Esophagus muscularis mucosa (tissue), 4 donors: ENCODE results near the gene NKAIN4. TPM values are rescaled to one million over a fixed set of nuclear protein-coding genes. Genes with fewer than 3 reads are reported as not detected.

Source experiments
- DNase-seq: peaks from one replicate; pipeline ENCODE4 v3.0.0-alpha.2; 2017; ENCODE audit errors: extremely low spot score
- H3K27ac ChIP-seq, 4 donors: fragments of 200-600 bp; sonication (generic); replicated peaks in 1 of 4; 1 replicate in 3 of 4; 2 replicates in 1 of 4; pipeline ENCODE4 v1.5.1; 2016 to 2019; ENCODE audit warnings: mild to moderate bottlenecking in 1 of 4
- H3K27me3 ChIP-seq, 4 donors: fragments of 200-600 bp; sonication (generic); one replicate each; pipeline versions ENCODE4 v1.5.1 to v1.6.0; 2016 to 2019
- H3K36me3 ChIP-seq, 4 donors: fragments of 200-600 bp; sonication (generic); one replicate each; pipeline ENCODE4 v1.5.1; 2016 to 2019
- H3K4me1 ChIP-seq, 4 donors: fragments of 200-600 bp; sonication (generic); one replicate each; pipeline ENCODE4 v1.5.1; 2016 to 2019
- H3K4me3 ChIP-seq, 4 donors: fragments of 200-600 bp; sonication (generic); 1 replicate in 2 of 4; 2 replicates in 2 of 4; pipeline ENCODE4 v1.5.1; 2016 to 2019; ENCODE audit warnings: mild to moderate bottlenecking in 4 of 4, moderate library complexity in 1 of 4
- H3K9me3 ChIP-seq, 4 donors: fragments of 200-600 bp; sonication (generic); 1 replicate in 3 of 4; 2 replicates in 1 of 4; pipeline ENCODE4 v1.5.1; 2016 to 2019
- EP300 ChIP-seq: sonication (generic); formaldehyde crosslinking; IDR thresholded peaks from one replicate; pipeline ENCODE4 v1.6.1; 2017; ENCODE audit warnings: antibody characterized with exemption
- POLR2A ChIP-seq: fragments of 450-650 bp; IDR thresholded peaks from one replicate; pipeline ENCODE4 v1.6.1; 2017; ENCODE audit warnings: antibody characterized with exemption, moderate library complexity, mild to moderate bottlenecking, low read depth
- POLR2AphosphoS5 ChIP-seq, 2 donors: sonication (generic); formaldehyde crosslinking; IDR thresholded peaks; one replicate each; pipeline ENCODE4 v1.6.1; 2017; ENCODE audit warnings: antibody characterized with exemption in 2 of 2
- WGBS: methylation state at CpG from one replicate; pipeline ENCODE4 v1.1.5; 2018; 5-methylcytosine and 5-hydroxymethylcytosine counted together
- intact Hi-C: fragments of 100-400 bp; cut with DNase I; formaldehyde crosslinking; loops from one replicate; pipeline ENCODE4 v1.15.1; 2023
- total RNA-seq, 4 donors: library from RNA; depleted of rRNA; stranded (reverse); fragments of >200 nt; gene quantifications; one replicate each; pipeline versions ENCODE4 v1.1.0 to v1.2.1, GENCODE V29; 2016
- TF ChIP-seq, protein P1 (sequence below), 3 experiments: fragments of 200-600 bp in 2 of 3; fragments of 450-650 bp in 1 of 3; sonication (generic) in 2 of 3; IDR thresholded peaks; one replicate each; pipeline ENCODE4 v1.5.1; 2017 to 2019; ENCODE audit warnings: antibody characterized with exemption in 3 of 3, mild to moderate bottlenecking in 2 of 3, moderate library complexity in 1 of 3

NKAIN4 gene
- total RNA-seq, 4 donors from 2014 or later: 0.17 to 0.45 TPM; not detected in 2

- intact Hi-C loops: no loop called here
- peaks cover 0 to 42% (median 2%) of the 10 kb centered on the region in 4 donors for H3K27me3 ChIP-seq
- peaks cover 0 to 11% (median 3%) of the 10 kb centered on the region in 4 donors for H3K4me1 ChIP-seq
- no peak overlapping the region for H3K4me3 ChIP-seq
- no peaks in the 10 kb centered on the region for H3K9me3 ChIP-seq
- no peak overlapping the region for H3K27ac ChIP-seq
- no peak for DNase-seq
- WGBS: 80% methylated on average over 15 of the region's 17 CpGs
- peaks cover 20 to 43% (median 42%) of the 10 kb centered on the region in 4 donors for H3K36me3 ChIP-seq
- TF ChIP-seq, protein P1, sequence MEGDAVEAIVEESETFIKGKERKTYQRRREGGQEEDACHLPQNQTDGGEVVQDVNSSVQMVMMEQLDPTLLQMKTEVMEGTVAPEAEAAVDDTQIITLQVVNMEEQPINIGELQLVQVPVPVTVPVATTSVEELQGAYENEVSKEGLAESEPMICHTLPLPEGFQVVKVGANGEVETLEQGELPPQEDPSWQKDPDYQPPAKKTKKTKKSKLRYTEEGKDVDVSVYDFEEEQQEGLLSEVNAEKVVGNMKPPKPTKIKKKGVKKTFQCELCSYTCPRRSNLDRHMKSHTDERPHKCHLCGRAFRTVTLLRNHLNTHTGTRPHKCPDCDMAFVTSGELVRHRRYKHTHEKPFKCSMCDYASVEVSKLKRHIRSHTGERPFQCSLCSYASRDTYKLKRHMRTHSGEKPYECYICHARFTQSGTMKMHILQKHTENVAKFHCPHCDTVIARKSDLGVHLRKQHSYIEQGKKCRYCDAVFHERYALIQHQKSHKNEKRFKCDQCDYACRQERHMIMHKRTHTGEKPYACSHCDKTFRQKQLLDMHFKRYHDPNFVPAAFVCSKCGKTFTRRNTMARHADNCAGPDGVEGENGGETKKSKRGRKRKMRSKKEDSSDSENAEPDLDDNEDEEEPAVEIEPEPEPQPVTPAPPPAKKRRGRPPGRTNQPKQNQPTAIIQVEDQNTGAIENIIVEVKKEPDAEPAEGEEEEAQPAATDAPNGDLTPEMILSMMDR (IDR thresholded peaks at IDR 0.05): no peak
These were observed 35.9 kb upstream of the NKAIN4 start for GRCh38 chr20:63290136-63290676.

DNA sequence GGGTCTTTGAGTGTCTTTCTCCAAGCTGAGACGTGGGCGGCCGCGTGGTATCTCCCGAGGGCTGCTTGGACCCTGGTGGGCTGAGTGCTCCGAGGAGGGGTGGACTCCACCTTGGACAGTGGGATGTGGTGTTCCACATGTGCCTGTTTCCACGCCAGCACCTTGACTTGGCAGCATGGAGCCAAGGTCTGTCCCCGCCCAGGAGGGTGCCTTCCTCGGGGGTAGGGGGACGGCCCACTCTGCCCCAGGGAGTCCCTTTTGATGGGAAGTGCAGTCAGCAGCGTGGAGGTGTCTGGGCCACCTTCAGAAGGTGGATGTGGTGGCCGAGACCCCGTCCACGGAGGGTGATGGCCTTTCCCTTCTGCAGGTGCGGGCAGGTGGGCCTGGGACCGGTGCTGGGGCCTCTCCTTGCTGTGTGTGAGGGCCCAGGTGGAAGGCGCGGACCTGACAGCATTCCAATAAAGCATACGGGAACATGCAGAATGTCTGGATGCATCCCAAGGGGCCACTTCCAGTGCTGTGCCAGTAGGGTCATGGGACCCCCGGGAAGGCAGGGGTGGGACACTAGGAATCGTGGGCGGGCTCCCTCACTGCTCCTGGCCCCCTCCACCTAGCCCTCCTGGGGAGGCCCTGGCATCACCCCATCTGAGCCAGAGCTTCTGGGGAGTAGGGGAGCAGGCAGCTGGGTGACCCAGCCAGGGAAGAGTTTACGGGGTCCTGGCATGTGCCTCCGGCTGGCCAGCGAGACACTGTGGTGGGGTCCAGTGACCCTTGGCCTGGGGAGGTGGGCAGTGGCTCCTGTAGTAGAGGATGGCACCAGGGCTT is 35.3 kb upstream of the NKAIN4 start:
- Histone ChIP-seq H3K27me3 (peaks cover 0 to 35% (median 0%) of the 10 kb centered on the region in 4 donors), H3K4me3 (no peak overlapping the region), H3K9me3 (no peaks in the 10 kb centered on the region), H3K27ac (no peak overlapping the region), H3K36me3 (peaks cover 20 to 50% (median 45%) of the 10 kb centered on the region in 4 donors), H3K4me1 (peaks cover 0 to 11% (median 3%) of the 10 kb centered on the region in 4 donors)
- WGBS: 77% methylated on average over 11 of the region's 25 CpGs
- intact Hi-C loops: no loop called here
- DNase-seq: no peak
- TF ChIP-seq POLR2A (no peak), POLR2AphosphoS5 (IDR thresholded peaks at IDR 0.05) (no peak), EP300 (no peak)
- TF ChIP-seq, protein P1 (IDR thresholded peaks at IDR 0.05): no peak

- peaks cover 0 to 11% (median 3%) of the 10 kb centered on the region in 4 donors for H3K4me1 ChIP-seq
- WGBS: 92% methylated on average over 14 of the region's 28 CpGs
- H3K27me3 ChIP-seq: peaks cover 0 to 27% (median 0%) of the 10 kb centered on the region in 4 donors
- intact Hi-C loops: no loop called here
- no peak overlapping the region for H3K27ac ChIP-seq
- no peak overlapping the region for H3K4me3 ChIP-seq
- TF ChIP-seq POLR2AphosphoS5 (IDR thresholded peaks at IDR 0.05): no peak
- TF ChIP-seq EP300: no peak
- TF ChIP-seq POLR2A: no peak
- TF ChIP-seq, protein P1 (IDR thresholded peaks at IDR 0.05): no peak
- no peaks in the 10 kb centered on the region for H3K9me3 ChIP-seq
- DNase-seq: no peak
- H3K36me3 ChIP-seq: peaks cover 20 to 58% (median 51%) of the 10 kb centered on the region in 4 donors
These were observed 34.5 kb upstream of the NKAIN4 start for GRCh38 chr20:63288581-63289251.

- Histone ChIP-seq H3K4me1 (peaks cover 0 to 11% (median 3%) of the 10 kb centered on the region in 4 donors), H3K36me3 (peaks cover 24 to 66% (median 59%) of the 10 kb centered on the region in 4 donors), H3K27me3 (peaks cover 0 to 19% (median 0%) of the 10 kb centered on the region in 4 donors), H3K4me3 (no peak overlapping the region), H3K27ac (no peak overlapping the region), H3K9me3 (no peaks in the 10 kb centered on the region)
- intact Hi-C loops: no loop called here
- TF ChIP-seq, protein P1 (IDR thresholded peaks at IDR 0.05): no peak
- no peak for TF ChIP-seq POLR2AphosphoS5 (IDR thresholded peaks at IDR 0.05)
- 90% methylated on average over 42 of the region's 55 CpGs for WGBS
- DNase-seq: no peak
These were observed 33.7 kb upstream of the NKAIN4 start for GRCh38 chr20:63287697-63288580.
